Esophagus muscularis mucosa (tissue), 4 donors: ENCODE results near the gene DCAF15. TPM values are rescaled to one million over a fixed set of nuclear protein-coding genes. Genes with fewer than 3 reads are reported as not detected.

Experiments used
- DNase-seq: peaks from one replicate; pipeline ENCODE4 v3.0.0-alpha.2; 2017; ENCODE audit errors: extremely low spot score
- H3K27ac ChIP-seq, 4 donors: fragments of 200-600 bp; sonication (generic); replicated peaks in 1 of 4; 1 replicate in 3 of 4; 2 replicates in 1 of 4; pipeline ENCODE4 v1.5.1; 2016 to 2019; ENCODE audit warnings: mild to moderate bottlenecking in 1 of 4
- H3K27me3 ChIP-seq, 4 donors: fragments of 200-600 bp; sonication (generic); one replicate each; pipeline versions ENCODE4 v1.5.1 to v1.6.0; 2016 to 2019
- H3K36me3 ChIP-seq, 4 donors: fragments of 200-600 bp; sonication (generic); one replicate each; pipeline ENCODE4 v1.5.1; 2016 to 2019
- H3K4me1 ChIP-seq, 4 donors: fragments of 200-600 bp; sonication (generic); one replicate each; pipeline ENCODE4 v1.5.1; 2016 to 2019
- H3K4me3 ChIP-seq, 4 donors: fragments of 200-600 bp; sonication (generic); 1 replicate in 2 of 4; 2 replicates in 2 of 4; pipeline ENCODE4 v1.5.1; 2016 to 2019; ENCODE audit warnings: mild to moderate bottlenecking in 4 of 4, moderate library complexity in 1 of 4
- H3K9me3 ChIP-seq, 4 donors: fragments of 200-600 bp; sonication (generic); 1 replicate in 3 of 4; 2 replicates in 1 of 4; pipeline ENCODE4 v1.5.1; 2016 to 2019
- EP300 ChIP-seq: sonication (generic); formaldehyde crosslinking; IDR thresholded peaks from one replicate; pipeline ENCODE4 v1.6.1; 2017; ENCODE audit warnings: antibody characterized with exemption
- POLR2A ChIP-seq: fragments of 450-650 bp; IDR thresholded peaks from one replicate; pipeline ENCODE4 v1.6.1; 2017; ENCODE audit warnings: antibody characterized with exemption, moderate library complexity, mild to moderate bottlenecking, low read depth
- POLR2AphosphoS5 ChIP-seq, 2 donors: sonication (generic); formaldehyde crosslinking; IDR thresholded peaks; one replicate each; pipeline ENCODE4 v1.6.1; 2017; ENCODE audit warnings: antibody characterized with exemption in 2 of 2
- WGBS: methylation state at CpG from one replicate; pipeline ENCODE4 v1.1.5; 2018; 5-methylcytosine and 5-hydroxymethylcytosine counted together
- intact Hi-C: fragments of 100-400 bp; cut with DNase I; formaldehyde crosslinking; loops from one replicate; pipeline ENCODE4 v1.15.1; 2023
- total RNA-seq, 4 donors: library from RNA; depleted of rRNA; stranded (reverse); fragments of >200 nt; gene quantifications; one replicate each; pipeline versions ENCODE4 v1.1.0 to v1.2.1, GENCODE V29; 2016
- TF ChIP-seq, protein P1 (sequence below), 3 experiments: fragments of 200-600 bp in 2 of 3; fragments of 450-650 bp in 1 of 3; sonication (generic) in 2 of 3; IDR thresholded peaks; one replicate each; pipeline ENCODE4 v1.5.1; 2017 to 2019; ENCODE audit warnings: antibody characterized with exemption in 3 of 3, mild to moderate bottlenecking in 2 of 3, moderate library complexity in 1 of 3

DCAF15 gene
- total RNA-seq, 4 donors from 2014 or later = 9.8 to 23.9 (median 13.4) TPM

DNA sequence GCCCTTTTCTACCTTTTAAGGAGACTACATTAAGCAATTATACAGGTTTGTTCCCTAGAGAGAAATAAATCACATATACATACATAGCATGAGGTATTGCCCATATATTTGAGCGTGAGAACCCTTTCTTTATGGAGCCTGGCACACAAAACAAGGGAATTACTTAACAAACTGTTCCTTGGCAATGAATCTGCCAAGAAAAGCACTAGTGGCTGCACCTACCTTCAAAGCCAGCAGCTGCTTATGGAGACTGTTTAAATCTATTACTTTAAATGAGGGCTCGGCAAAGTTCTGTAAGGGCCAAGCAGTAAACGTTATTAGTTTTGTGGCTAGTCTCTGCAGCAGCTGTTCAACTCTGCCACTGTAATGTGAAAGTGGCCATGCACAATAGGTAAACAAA lies 46.8 kb downstream of the DCAF15 start:
- DNase-seq = no peak
- Histone ChIP-seq H3K27ac (no peak overlapping the region), H3K36me3 (peaks cover 0 to 19% (median 10%) of the 10 kb centered on the region in 4 donors), H3K9me3 (peaks cover 0 to 6% (median 0%) of the 10 kb centered on the region in 4 donors), H3K27me3 (no peaks in the 10 kb centered on the region), H3K4me3 (no peak overlapping the region), H3K4me1 (peaks cover 12 to 26% (median 18%) of the 10 kb centered on the region in 4 donors)
- TF ChIP-seq EP300 (no peak), POLR2AphosphoS5 (IDR thresholded peaks at IDR 0.05) (no peak), POLR2A (no peak)
- TF ChIP-seq, protein P1, sequence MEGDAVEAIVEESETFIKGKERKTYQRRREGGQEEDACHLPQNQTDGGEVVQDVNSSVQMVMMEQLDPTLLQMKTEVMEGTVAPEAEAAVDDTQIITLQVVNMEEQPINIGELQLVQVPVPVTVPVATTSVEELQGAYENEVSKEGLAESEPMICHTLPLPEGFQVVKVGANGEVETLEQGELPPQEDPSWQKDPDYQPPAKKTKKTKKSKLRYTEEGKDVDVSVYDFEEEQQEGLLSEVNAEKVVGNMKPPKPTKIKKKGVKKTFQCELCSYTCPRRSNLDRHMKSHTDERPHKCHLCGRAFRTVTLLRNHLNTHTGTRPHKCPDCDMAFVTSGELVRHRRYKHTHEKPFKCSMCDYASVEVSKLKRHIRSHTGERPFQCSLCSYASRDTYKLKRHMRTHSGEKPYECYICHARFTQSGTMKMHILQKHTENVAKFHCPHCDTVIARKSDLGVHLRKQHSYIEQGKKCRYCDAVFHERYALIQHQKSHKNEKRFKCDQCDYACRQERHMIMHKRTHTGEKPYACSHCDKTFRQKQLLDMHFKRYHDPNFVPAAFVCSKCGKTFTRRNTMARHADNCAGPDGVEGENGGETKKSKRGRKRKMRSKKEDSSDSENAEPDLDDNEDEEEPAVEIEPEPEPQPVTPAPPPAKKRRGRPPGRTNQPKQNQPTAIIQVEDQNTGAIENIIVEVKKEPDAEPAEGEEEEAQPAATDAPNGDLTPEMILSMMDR (IDR thresholded peaks at IDR 0.05) = no peak
- WGBS = 100% methylated on average over 3 of the region's 3 CpGs
- intact Hi-C loops = no loop called here

DNA sequence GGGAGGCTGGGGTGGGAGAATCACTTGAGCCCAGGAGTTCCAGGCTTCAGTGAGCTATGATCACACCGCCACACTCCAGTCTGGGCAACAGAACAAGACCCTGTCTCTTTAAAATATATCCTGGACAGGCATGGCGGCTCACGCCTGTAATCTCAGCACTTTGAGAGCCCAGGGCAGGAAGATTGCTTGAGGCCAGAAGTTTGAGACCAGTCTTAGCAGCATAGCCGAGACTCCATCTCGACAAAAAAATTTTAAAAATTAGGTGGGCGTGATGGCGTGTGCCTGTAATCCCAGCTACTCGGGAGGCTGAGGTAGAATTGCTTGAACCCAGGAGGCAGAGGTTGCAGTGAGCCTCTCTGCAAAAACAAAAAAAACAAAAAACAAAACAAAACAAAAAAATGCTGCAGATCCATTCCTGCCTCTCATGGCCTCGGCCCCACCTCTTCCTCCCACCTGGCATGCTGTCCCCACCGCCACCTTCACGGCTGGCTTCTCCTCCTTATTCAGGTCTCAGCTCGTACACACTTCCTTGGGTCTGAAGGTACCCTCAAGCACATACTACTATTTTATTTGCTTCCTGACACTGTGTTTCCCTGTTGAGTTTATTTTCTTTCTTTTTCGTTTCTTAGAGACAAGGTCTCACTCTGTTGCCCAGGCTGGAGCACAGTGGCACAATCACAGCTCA lies 48.5 kb downstream of the DCAF15 start:
- H3K4me1 ChIP-seq = peaks cover 23 to 35% (median 34%) of the 10 kb centered on the region in 4 donors
- H3K27me3 ChIP-seq = no peaks in the 10 kb centered on the region
- H3K36me3 ChIP-seq = peaks cover 0 to 13% (median 7%) of the 10 kb centered on the region in 4 donors
- TF ChIP-seq POLR2A = no peak
- no peak for TF ChIP-seq EP300
- no peak for TF ChIP-seq POLR2AphosphoS5 (IDR thresholded peaks at IDR 0.05)
- TF ChIP-seq, protein P1 (IDR thresholded peaks at IDR 0.05) = no peak
- H3K27ac ChIP-seq = no peak overlapping the region
- peaks cover 0 to 6% (median 0%) of the 10 kb centered on the region in 4 donors for H3K9me3 ChIP-seq
- intact Hi-C loops = loop anchor here (5.0 kb wide), 1 partner anchor 49 kb away; the partner anchor contains the start of gene DCAF15
- no peak for DNase-seq
- H3K4me3 ChIP-seq = no peak overlapping the region
- 90% methylated on average over 13 of the region's 13 CpGs for WGBS

DNA sequence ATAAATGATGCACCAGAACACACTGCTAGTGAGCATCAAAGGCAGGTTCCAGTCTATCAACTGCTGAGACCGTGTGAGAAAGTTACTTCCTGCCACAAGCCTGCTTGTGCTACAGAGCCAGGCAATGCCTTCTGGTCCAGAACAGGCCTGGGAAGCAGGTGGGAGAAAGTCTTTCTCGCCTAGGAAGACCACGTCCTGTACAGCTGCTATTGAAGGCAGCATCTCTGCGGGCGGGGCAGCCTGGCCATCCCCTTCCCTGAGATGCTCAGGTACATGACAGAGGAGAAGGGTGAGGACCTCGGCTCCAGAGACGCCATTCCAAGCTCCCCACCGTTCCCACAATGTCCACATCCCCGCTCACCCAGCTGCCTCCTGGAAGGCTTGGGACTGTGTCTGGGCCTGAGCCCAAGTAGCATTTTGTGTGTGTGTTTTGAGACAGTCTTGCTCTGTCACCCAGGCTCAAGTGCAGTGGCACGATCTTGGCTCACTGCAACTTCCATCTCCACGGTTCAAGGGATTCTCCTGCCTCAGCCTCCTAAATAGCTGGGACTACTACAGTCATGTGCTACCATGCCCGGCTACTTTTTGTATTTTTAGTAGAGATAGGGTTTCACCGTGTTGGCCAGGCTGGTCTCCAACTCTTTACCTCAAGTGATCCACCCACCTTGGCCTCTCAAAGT lies 50.4 kb downstream of the DCAF15 start:
- peaks cover 0 to 3% (median 0%) of the 10 kb centered on the region in 4 donors for H3K36me3 ChIP-seq
- peaks cover 0 to 6% (median 0%) of the 10 kb centered on the region in 4 donors for H3K9me3 ChIP-seq
- H3K4me1 ChIP-seq = peaks cover 23 to 41% (median 38%) of the 10 kb centered on the region in 4 donors
- no peak overlapping the region for H3K4me3 ChIP-seq
- WGBS = 66% methylated on average over 12 of the region's 13 CpGs
- H3K27ac ChIP-seq = peak overlapping the region; percentile 97 to 100 (median 99)
- no peak for TF ChIP-seq EP300
- TF ChIP-seq POLR2AphosphoS5 (IDR thresholded peaks at IDR 0.05) = no peak
- no peak for TF ChIP-seq POLR2A
- TF ChIP-seq, protein P1 (IDR thresholded peaks at IDR 0.05) = no peak
- H3K27me3 ChIP-seq = no peaks in the 10 kb centered on the region
- intact Hi-C loops = loop anchor here (5.0 kb wide), 1 partner anchor 50 kb away; the partner anchor contains the start of gene DCAF15
- no peak for DNase-seq

DNA sequence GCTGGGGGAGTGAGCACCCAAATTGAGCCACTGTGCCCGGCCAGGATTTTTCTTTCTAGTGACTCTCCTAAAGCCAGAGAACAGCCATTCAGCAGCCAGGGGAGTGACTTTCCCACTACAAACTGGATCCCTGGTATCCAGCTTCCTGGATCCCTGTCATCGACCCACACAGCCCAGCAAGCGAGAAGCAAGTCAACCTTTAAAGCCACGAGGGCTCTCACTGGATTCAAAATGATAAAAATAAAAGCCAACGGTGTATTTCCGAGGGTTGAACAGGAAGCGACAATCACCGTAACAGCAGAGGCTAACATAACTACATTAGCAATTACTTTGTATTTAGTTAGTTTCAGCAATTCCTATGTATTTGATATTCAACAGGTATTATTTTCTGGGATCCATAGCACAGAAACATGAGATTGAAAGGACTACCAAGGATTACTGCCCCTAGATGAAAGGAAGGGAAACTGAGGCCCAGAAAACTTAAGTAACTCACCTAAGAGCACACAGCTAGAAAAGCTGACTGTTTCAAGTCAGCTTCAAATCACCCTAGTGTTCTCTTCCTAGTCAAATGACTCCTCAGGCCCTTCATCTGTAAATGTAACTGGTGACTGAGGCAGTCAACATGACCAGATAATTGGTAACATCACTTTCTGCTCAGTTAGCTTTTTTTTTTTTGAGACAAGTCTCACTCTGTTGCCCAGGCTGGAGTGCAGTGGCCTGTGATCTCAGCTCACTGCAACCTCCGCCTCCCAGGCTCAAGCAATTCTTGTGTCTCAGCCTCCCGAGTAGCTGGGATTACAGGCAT lies 51.1 kb downstream of the DCAF15 start:
- TF ChIP-seq, protein P1 (IDR thresholded peaks at IDR 0.05) = no peak
- no peak for TF ChIP-seq POLR2A
- no peak for TF ChIP-seq POLR2AphosphoS5 (IDR thresholded peaks at IDR 0.05)
- TF ChIP-seq EP300 = no peak
- Histone ChIP-seq H3K36me3 (no peaks in the 10 kb centered on the region), H3K4me1 (peaks cover 23 to 41% (median 38%) of the 10 kb centered on the region in 4 donors), H3K4me3 (no peak overlapping the region), H3K27ac (peak overlapping the region; percentile 97 to 100 (median 99)), H3K9me3 (peaks cover 0 to 6% (median 0%) of the 10 kb centered on the region in 4 donors), H3K27me3 (no peaks in the 10 kb centered on the region)
- no peak for DNase-seq
- intact Hi-C loops = loop anchor here (5.0 kb wide), 1 partner anchor 51 kb away; the partner anchor contains the start of gene DCAF15
- WGBS = 46% methylated on average over 10 of the region's 10 CpGs
